ENCODE results near the gene ITGA1. TPM values are rescaled to one million over a fixed set of nuclear protein-coding genes. Genes with fewer than 3 reads are reported as not detected.

Gene ITGA1
- total RNA-seq, 4 donors from 2014 or later, result 21.2 to 49.5 (median 43.1) TPM

DNA sequence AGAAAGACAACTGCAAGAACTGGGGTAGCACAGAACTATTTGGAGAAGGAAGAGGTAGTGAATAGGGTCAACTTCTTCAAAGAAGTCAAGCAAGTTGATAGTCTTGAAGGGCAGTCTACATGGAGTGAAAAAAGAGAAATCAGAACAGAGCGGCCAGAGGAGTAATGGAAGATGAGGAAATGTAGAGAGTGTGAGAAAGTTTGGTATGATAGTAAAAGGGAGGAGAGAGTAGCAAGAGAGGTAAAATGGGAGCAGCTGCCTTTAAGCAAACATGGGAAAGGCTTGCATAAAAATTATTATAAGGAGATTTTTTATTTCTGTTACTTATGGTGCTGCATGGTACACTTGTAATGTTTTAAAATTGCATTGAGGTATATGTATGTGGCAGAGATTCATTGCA, 208.2 kb downstream of the ITGA1 start:
- TF ChIP-seq, protein P1, sequence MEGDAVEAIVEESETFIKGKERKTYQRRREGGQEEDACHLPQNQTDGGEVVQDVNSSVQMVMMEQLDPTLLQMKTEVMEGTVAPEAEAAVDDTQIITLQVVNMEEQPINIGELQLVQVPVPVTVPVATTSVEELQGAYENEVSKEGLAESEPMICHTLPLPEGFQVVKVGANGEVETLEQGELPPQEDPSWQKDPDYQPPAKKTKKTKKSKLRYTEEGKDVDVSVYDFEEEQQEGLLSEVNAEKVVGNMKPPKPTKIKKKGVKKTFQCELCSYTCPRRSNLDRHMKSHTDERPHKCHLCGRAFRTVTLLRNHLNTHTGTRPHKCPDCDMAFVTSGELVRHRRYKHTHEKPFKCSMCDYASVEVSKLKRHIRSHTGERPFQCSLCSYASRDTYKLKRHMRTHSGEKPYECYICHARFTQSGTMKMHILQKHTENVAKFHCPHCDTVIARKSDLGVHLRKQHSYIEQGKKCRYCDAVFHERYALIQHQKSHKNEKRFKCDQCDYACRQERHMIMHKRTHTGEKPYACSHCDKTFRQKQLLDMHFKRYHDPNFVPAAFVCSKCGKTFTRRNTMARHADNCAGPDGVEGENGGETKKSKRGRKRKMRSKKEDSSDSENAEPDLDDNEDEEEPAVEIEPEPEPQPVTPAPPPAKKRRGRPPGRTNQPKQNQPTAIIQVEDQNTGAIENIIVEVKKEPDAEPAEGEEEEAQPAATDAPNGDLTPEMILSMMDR (IDR thresholded peaks at IDR 0.05), result no peak
- no peak for TF ChIP-seq POLR2A (IDR thresholded peaks at IDR 0.05)
- H3K4me3 ChIP-seq, result no peak overlapping the region
- H3K4me1 ChIP-seq, result peaks cover 0 to 4% (median 0%) of the 10 kb centered on the region in 4 donors
- H3K27me3 ChIP-seq, result no peaks in the 10 kb centered on the region
- no peak for DNase-seq
- no peak overlapping the region for H3K27ac ChIP-seq
- no peaks in the 10 kb centered on the region for H3K9me3 ChIP-seq
- H3K36me3 ChIP-seq, result no peaks in the 10 kb centered on the region

DNA sequence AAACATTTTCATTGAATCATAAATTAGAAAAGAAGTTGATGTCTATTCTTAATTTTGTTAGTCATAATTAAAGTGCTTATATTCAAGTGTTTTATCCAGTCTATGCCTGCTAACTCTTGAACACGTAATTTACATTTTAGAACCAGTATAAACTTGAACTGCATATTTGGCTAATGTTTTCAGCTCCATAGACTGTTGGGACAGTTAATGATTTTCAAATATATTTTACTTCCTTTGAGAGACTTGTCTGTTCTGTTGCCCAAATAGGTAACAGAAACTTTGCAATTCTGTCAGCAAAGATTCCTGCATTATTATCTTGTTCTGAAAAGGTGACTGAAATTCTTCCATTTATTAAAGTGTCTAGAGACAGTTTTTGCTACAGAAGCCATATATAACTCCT, 209.3 kb downstream of the ITGA1 start:
- peaks cover 0 to 4% (median 0%) of the 10 kb centered on the region in 4 donors for H3K4me1 ChIP-seq
- no peaks in the 10 kb centered on the region for H3K9me3 ChIP-seq
- no peak overlapping the region for H3K27ac ChIP-seq
- H3K4me3 ChIP-seq, result no peak overlapping the region
- TF ChIP-seq, protein P1 (IDR thresholded peaks at IDR 0.05), result no peak
- no peak for TF ChIP-seq POLR2A (IDR thresholded peaks at IDR 0.05)
- no peaks in the 10 kb centered on the region for H3K27me3 ChIP-seq
- DNase-seq, result no peak
- H3K36me3 ChIP-seq, result no peaks in the 10 kb centered on the region

DNA sequence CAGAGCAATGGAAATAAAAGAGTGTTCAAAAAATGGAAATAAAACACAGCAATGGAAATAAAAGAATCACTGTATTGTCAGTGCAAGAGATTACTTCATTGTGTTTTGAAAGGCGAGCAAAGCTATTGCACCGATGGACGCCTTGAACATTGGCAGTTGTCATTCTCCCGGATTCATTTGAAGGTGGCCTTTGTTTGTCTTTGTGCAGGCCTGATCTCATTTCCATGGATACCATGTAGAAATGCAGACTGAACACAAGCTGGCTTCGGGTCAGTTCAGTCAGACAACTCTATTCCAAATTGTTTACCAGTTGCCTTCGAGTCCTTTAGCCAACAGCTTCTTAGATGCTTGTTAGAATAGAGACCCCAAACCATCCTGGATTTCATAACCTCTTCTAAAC, 209.7 kb downstream of the ITGA1 start:
- DNase-seq, result no peak
- no peak for TF ChIP-seq POLR2A (IDR thresholded peaks at IDR 0.05)
- TF ChIP-seq, protein P1 (IDR thresholded peaks at IDR 0.05), result no peak
- no peaks in the 10 kb centered on the region for H3K36me3 ChIP-seq
- H3K27me3 ChIP-seq, result no peaks in the 10 kb centered on the region
- H3K4me1 ChIP-seq, result peaks cover 0 to 4% (median 0%) of the 10 kb centered on the region in 4 donors
- H3K27ac ChIP-seq, result no peak overlapping the region
- no peak overlapping the region for H3K4me3 ChIP-seq
- H3K9me3 ChIP-seq, result no peaks in the 10 kb centered on the region

DNA sequence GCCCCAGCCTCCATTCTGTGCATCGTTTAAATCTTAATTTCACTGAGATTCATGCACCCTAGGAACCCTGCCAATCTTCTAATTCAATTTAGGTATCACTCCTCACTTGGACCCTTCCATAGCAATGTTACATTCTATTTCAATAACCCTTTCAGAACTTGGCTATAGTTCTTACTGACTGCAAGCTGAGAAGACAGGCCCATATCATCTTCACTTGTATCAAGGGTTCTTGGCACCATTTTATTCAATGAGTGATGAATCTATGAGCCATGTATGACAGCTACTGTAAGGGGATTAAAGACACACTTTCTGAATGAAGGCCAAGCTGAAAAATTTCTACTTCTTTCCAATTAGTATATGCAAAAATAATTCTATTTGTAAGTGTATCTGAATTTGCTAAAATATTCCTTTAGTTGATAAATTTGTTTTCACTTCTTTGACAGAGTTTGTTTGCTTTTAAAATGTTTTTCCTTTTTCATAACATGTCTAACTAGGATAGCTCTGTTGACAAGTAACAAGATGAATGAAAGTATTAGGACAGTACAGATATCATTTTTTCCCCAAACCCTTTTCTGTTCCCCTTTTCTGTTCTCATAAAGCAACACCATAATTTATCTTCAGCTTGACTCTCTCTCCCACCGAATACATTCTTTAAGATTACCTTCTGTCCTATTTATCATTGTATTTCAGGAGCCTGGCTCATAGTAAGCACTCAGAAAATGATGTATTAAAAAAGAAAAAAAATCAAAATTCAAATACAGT, 211.0 kb downstream of the ITGA1 start:
- DNase-seq, result no peak
- Histone ChIP-seq H3K4me3 (no peak overlapping the region), H3K27me3 (no peaks in the 10 kb centered on the region), H3K27ac (no peak overlapping the region), H3K4me1 (peaks cover 0 to 4% (median 0%) of the 10 kb centered on the region in 4 donors), H3K9me3 (no peaks in the 10 kb centered on the region), H3K36me3 (no peaks in the 10 kb centered on the region)
- no peak for TF ChIP-seq POLR2A (IDR thresholded peaks at IDR 0.05)
- TF ChIP-seq, protein P1 (IDR thresholded peaks at IDR 0.05), result no peak

DNA sequence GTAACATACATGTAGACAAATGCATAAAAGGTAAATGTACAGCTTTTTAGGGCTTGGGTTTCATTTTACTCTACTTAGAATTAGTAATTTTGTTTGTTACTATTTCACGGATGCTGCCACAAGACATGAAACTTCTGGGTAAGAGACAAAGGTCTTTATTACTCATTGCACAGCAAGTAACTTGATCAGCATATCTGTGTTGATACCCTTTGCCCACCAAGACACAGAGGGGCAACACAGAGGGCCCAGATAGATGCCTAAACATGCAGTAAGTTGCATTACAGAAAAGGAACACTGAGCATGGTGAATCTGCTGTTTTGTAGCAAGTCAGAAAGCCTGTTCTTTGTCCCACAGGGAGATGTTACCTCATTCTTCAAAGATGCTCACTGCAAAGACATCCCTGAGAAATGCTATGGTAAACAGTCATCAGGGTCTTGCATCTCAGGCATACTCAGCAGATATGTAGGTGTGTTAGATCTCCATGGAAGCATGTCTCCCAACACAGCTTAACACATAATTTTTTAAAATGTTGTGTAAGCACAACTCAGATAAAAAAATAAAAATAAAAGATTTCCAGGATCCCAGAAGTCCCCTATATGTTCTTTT, 211.7 kb downstream of the ITGA1 start:
- no peak for TF ChIP-seq POLR2A (IDR thresholded peaks at IDR 0.05)
- TF ChIP-seq, protein P1 (IDR thresholded peaks at IDR 0.05), result no peak
- Histone ChIP-seq H3K9me3 (no peaks in the 10 kb centered on the region), H3K36me3 (no peaks in the 10 kb centered on the region), H3K4me3 (no peak overlapping the region), H3K27ac (no peak overlapping the region), H3K27me3 (no peaks in the 10 kb centered on the region), H3K4me1 (peaks cover 0 to 4% (median 0%) of the 10 kb centered on the region in 4 donors)
- no peak for DNase-seq
